Dendritic cell treated with granulocyte-macrophage colony-stimulating factor and Interleukin-4, amounts not matched to agents 40 ng/mL and 50 ng/mL, for 4 days (primary cell): ENCODE data around the gene WASHC3.
A peak's percentile ranks its signal among the peaks of the same experiment; 100 is the strongest.
"Not testable (repeated sequence)": the region's sequence is repeated elsewhere in the genome, so short reads cannot be mapped to it uniquely, and the experiment has no call there.

ENCODE experiments used
- H3K27ac Mint-ChIP-seq: one replicate; pipeline ENCODE4 v1.8.0; 2022; ENCODE audit warnings: mild to moderate bottlenecking, mixed read lengths
- H3K27me3 Mint-ChIP-seq: one replicate; pipeline ENCODE4 v1.8.0; 2022; ENCODE audit warnings: mild to moderate bottlenecking, mixed read lengths
- H3K36me3 Mint-ChIP-seq: one replicate; pipeline ENCODE4 v1.8.0; 2022; ENCODE audit warnings: low read depth, mixed read lengths
- H3K4me1 Mint-ChIP-seq: one replicate; pipeline ENCODE4 v1.8.0; 2022; ENCODE audit warnings: low read depth, mixed read lengths
- H3K4me3 Mint-ChIP-seq: one replicate; pipeline ENCODE4 v1.8.0; 2022; ENCODE audit warnings: mild to moderate bottlenecking, moderate library complexity, mixed read lengths
- H3K9me3 Mint-ChIP-seq: one replicate; pipeline ENCODE4 v1.8.0; 2022; ENCODE audit warnings: mixed read lengths
- intact Hi-C: fragments of 100-400 bp; cut with micrococcal nuclease; formaldehyde crosslinking; loops from one replicate; pipeline ENCODE4 v1.15.0; 2022

WASHC3 gene

GRCh38 chr12:102026728-102027127, 35.1 kb downstream of the WASHC3 start:
- Mint-ChIP-seq H3K4me3 (no peak overlapping the region), H3K4me1 (no peaks in the 10 kb centered on the region), H3K27ac (no peak overlapping the region), H3K36me3 (peaks cover 40% of the 10 kb centered on the region), H3K9me3 (no peaks in the 10 kb centered on the region), H3K27me3 (no peaks in the 10 kb centered on the region)
- intact Hi-C loops: no loop called here

GRCh38 chr12:102024765-102025164, 37.0 kb downstream of the WASHC3 start:
- Mint-ChIP-seq H3K4me1 (no peaks in the 10 kb centered on the region), H3K36me3 (peaks cover 53% of the 10 kb centered on the region), H3K27ac (no peak overlapping the region), H3K9me3 (no peaks in the 10 kb centered on the region), H3K4me3 (no peak overlapping the region), H3K27me3 (no peaks in the 10 kb centered on the region)
- intact Hi-C loops: no loop called here

- intact Hi-C loops: no loop called here
- H3K36me3 Mint-ChIP-seq: peaks cover 53% of the 10 kb centered on the region
- H3K4me1 Mint-ChIP-seq: no peaks in the 10 kb centered on the region
- H3K9me3 Mint-ChIP-seq: no peaks in the 10 kb centered on the region
- H3K4me3 Mint-ChIP-seq: no peak overlapping the region
- H3K27ac Mint-ChIP-seq: no peak overlapping the region
- H3K27me3 Mint-ChIP-seq: no peaks in the 10 kb centered on the region
Measured at GRCh38 chr12:102023343-102023930, 38.4 kb downstream of the WASHC3 start.

GRCh38 chr12:102022286-102022685, 39.5 kb downstream of the WASHC3 start:
- Mint-ChIP-seq H3K36me3 (peaks cover 58% of the 10 kb centered on the region), H3K27me3 (no peaks in the 10 kb centered on the region), H3K27ac (no peak overlapping the region), H3K9me3 (no peaks in the 10 kb centered on the region), H3K4me1 (no peaks in the 10 kb centered on the region), H3K4me3 (no peak overlapping the region)
- intact Hi-C loops: no loop called here

GRCh38 chr12:102021540-102022246, 40.1 kb downstream of the WASHC3 start:
- no peaks in the 10 kb centered on the region for H3K9me3 Mint-ChIP-seq
- no peak overlapping the region for H3K27ac Mint-ChIP-seq
- no peaks in the 10 kb centered on the region for H3K4me1 Mint-ChIP-seq
- intact Hi-C loops: no loop called here
- no peak overlapping the region for H3K4me3 Mint-ChIP-seq
- no peaks in the 10 kb centered on the region for H3K27me3 Mint-ChIP-seq
- peaks cover 61% of the 10 kb centered on the region for H3K36me3 Mint-ChIP-seq

GRCh38 chr12:102018607-102019006, 43.2 kb downstream of the WASHC3 start:
- H3K36me3 Mint-ChIP-seq: peaks cover 47% of the 10 kb centered on the region
- H3K27ac Mint-ChIP-seq, intact Hi-C loops, H3K27me3 Mint-ChIP-seq, H3K4me1 Mint-ChIP-seq, H3K4me3 Mint-ChIP-seq, H3K9me3 Mint-ChIP-seq: not testable (repeated sequence)

GRCh38 chr12:102016472-102016871, 45.3 kb downstream of the WASHC3 start:
- H3K4me3 Mint-ChIP-seq: no peak overlapping the region
- intact Hi-C loops: no loop called here
- H3K36me3 Mint-ChIP-seq: peaks cover 61% of the 10 kb centered on the region
- H3K27me3 Mint-ChIP-seq: no peaks in the 10 kb centered on the region
- H3K4me1 Mint-ChIP-seq: no peaks in the 10 kb centered on the region
- no peaks in the 10 kb centered on the region for H3K9me3 Mint-ChIP-seq
- no peak overlapping the region for H3K27ac Mint-ChIP-seq

GRCh38 chr12:102010265-102010994, 51.4 kb downstream of the WASHC3 start:
- intact Hi-C loops: no loop called here
- Mint-ChIP-seq H3K4me1 (peaks cover 8% of the 10 kb centered on the region), H3K36me3 (peaks cover 36% of the 10 kb centered on the region), H3K9me3 (no peaks in the 10 kb centered on the region), H3K27ac (no peak overlapping the region), H3K4me3 (peak overlapping the region; percentile 4), H3K27me3 (no peaks in the 10 kb centered on the region)

- Mint-ChIP-seq H3K36me3 (peaks cover 36% of the 10 kb centered on the region), H3K9me3 (no peaks in the 10 kb centered on the region), H3K4me3 (peak overlapping the region; percentile 4), H3K27ac (no peak overlapping the region), H3K27me3 (no peaks in the 10 kb centered on the region), H3K4me1 (peaks cover 8% of the 10 kb centered on the region)
- intact Hi-C loops: no loop called here
Measured at GRCh38 chr12:102009796-102010195, 52.0 kb downstream of the WASHC3 start.

GRCh38 chr12:102008615-102009126, 53.1 kb downstream of the WASHC3 start:
- Mint-ChIP-seq H3K4me1 (peaks cover 8% of the 10 kb centered on the region), H3K9me3 (no peaks in the 10 kb centered on the region), H3K4me3 (no peak overlapping the region), H3K27me3 (no peaks in the 10 kb centered on the region), H3K36me3 (peaks cover 34% of the 10 kb centered on the region), H3K27ac (no peak overlapping the region)
- intact Hi-C loops: no loop called here

GRCh38 chr12:102005256-102005655, 56.5 kb downstream of the WASHC3 start:
- Mint-ChIP-seq H3K27ac (no peak overlapping the region), H3K4me3 (no peak overlapping the region), H3K9me3 (no peaks in the 10 kb centered on the region), H3K27me3 (no peaks in the 10 kb centered on the region), H3K4me1 (peaks cover 5% of the 10 kb centered on the region), H3K36me3 (peaks cover 8% of the 10 kb centered on the region)
- intact Hi-C loops: no loop called here

- no peaks in the 10 kb centered on the region for H3K9me3 Mint-ChIP-seq
- H3K27me3 Mint-ChIP-seq: no peaks in the 10 kb centered on the region
- no peaks in the 10 kb centered on the region for H3K36me3 Mint-ChIP-seq
- no peaks in the 10 kb centered on the region for H3K4me1 Mint-ChIP-seq
- no peak overlapping the region for H3K4me3 Mint-ChIP-seq
- intact Hi-C loops: no loop called here
- H3K27ac Mint-ChIP-seq: no peak overlapping the region
Measured at GRCh38 chr12:101997102-101997501, 64.7 kb downstream of the WASHC3 start.

- no peaks in the 10 kb centered on the region for H3K9me3 Mint-ChIP-seq
Measured at GRCh38 chr12:101995684-101996083, 66.1 kb downstream of the WASHC3 start.

GRCh38 chr12:101992091-101992490, 69.7 kb downstream of the WASHC3 start:
- intact Hi-C loops: no loop called here
- no peaks in the 10 kb centered on the region for H3K27me3 Mint-ChIP-seq
- H3K36me3 Mint-ChIP-seq: no peaks in the 10 kb centered on the region
- no peak overlapping the region for H3K27ac Mint-ChIP-seq
- no peaks in the 10 kb centered on the region for H3K9me3 Mint-ChIP-seq
- H3K4me3 Mint-ChIP-seq: no peak overlapping the region
- no peaks in the 10 kb centered on the region for H3K4me1 Mint-ChIP-seq

More at GRCh38 chr12:101995684-101996083, 66.1 kb downstream of the WASHC3 start:
- Mint-ChIP-seq H3K4me3 (no peak overlapping the region), H3K36me3 (no peaks in the 10 kb centered on the region), H3K27me3 (no peaks in the 10 kb centered on the region), H3K27ac (no peak overlapping the region), H3K4me1 (no peaks in the 10 kb centered on the region)
- intact Hi-C loops: no loop called here
